Heart left ventricle (tissue), 16 donors: ENCODE data around the gene CIRBP. TPM values are rescaled to one million over a fixed set of nuclear protein-coding genes. Genes with fewer than 3 reads are reported as not detected.

Source experiments
- ATAC-seq, 4 donors: fragments of 200-7000 bp; cut with Tn5 transposase; one replicate each; pipeline ENCODE4 v1.9.1; 2020 to 2022; ENCODE audit warnings: moderate library complexity in 4 of 4, mild to moderate bottlenecking in 3 of 4, moderate number of reproducible peaks in 1 of 4
- DNase-seq, 5 donors: peaks; one replicate each; pipeline ENCODE4 v3.0.0-alpha.2; 2020
- H3K27ac ChIP-seq, 12 donors: fragments of 200-600 bp; sonication (generic) in 4 of 12; one replicate each; pipeline versions ENCODE4 v1.5.0 to v1.8.0; 2016 to 2022; ENCODE audit warnings: mild to moderate bottlenecking in 2 of 12
- H3K27me3 ChIP-seq, 9 donors: fragments of 200-600 bp; sonication (generic) in 2 of 9; one replicate each; pipeline versions ENCODE4 v1.5.1 to v1.8.0; 2016 to 2022; ENCODE audit warnings: mild to moderate bottlenecking in 3 of 9
- H3K36me3 ChIP-seq, 9 donors: fragments of 200-600 bp; sonication (generic) in 2 of 9; one replicate each; pipeline versions ENCODE4 v1.5.0 to v1.8.0; 2018 to 2022; ENCODE audit warnings: mild to moderate bottlenecking in 2 of 9
- H3K4me1 ChIP-seq, 12 donors: fragments of 200-600 bp; sonication (generic) in 4 of 12; one replicate each; pipeline versions ENCODE4 v1.5.0 to v1.8.0; 2016 to 2022; ENCODE audit warnings: mild to moderate bottlenecking in 3 of 12
- H3K4me3 ChIP-seq, 12 donors: fragments of 200-600 bp; sonication (generic) in 4 of 12; one replicate each; pipeline versions ENCODE4 v1.5.0 to v1.8.0; 2017 to 2022; ENCODE audit warnings: mild to moderate bottlenecking in 9 of 12, moderate library complexity in 4 of 12
- H3K9me3 ChIP-seq, 12 donors: fragments of 200-600 bp; sonication (generic) in 4 of 12; one replicate each; pipeline versions ENCODE4 v1.5.0 to v1.8.0; 2016 to 2022; ENCODE audit warnings: mild to moderate bottlenecking in 1 of 12
- CTCF ChIP-seq, 12 donors: fragments of 200-600 bp; sonication (generic) in 4 of 12; IDR thresholded peaks; one replicate each; pipeline versions ENCODE4 v1.5.0 to v1.8.0; 2018 to 2022; ENCODE audit warnings: antibody characterized with exemption in 12 of 12, mild to moderate bottlenecking in 5 of 12
- POLR2A ChIP-seq, 2 donors: fragments of 450-650 bp; IDR thresholded peaks; one replicate each; pipeline ENCODE4 v1.6.1; 2017; ENCODE audit warnings: antibody characterized with exemption in 2 of 2, mild to moderate bottlenecking in 2 of 2, moderate library complexity in 2 of 2
- WGBS, 4 donors: extraction: QIAGEN DNeasy Blood & Tissue Kit in 2 of 4; methylation state at CpG; one replicate each; pipeline versions ENCODE4 v1.1.5 to v1.1.7; 2013 to 2018; 5-methylcytosine and 5-hydroxymethylcytosine counted together
- intact Hi-C, 10 donors: fragments of 100-400 bp; cut with DNase I; formaldehyde crosslinking; loops; one replicate each; pipeline versions ENCODE4 v1.11.1 to v1.14.2; 2022
- polyA plus RNA-seq, 2 donors: library from polyadenylated mRNA; stranded (reverse); fragments of 200-250 nt; gene quantifications; one replicate each; pipeline ENCODE4 v1.2.3, GENCODE V29; 2013
- total RNA-seq, 9 donors: library from RNA; depleted of rRNA in 2 of 9; stranded (reverse); fragments of >200 nt in 2 of 9; fragmentation: NEBNext Ultra II Directional in 3 of 9; extraction: Animal tissue kit (Norgen Biotek cat#: 25700) in 3 of 9; gene quantifications; one replicate each; pipeline versions ENCODE4 v1.1.0 to v1.2.4, GENCODE V29; 2016 to 2023
- donor health status: ischemic (EF 13 %, LVEDD 7.1; RV severe dilation, severe dysfunction).
- donor health status: healthy with polysubstance abuse.
- donor health status: DM: no; HTN: yes; CAD: no.
- donor health status: DM: no; HTN: no; CAD: no.
- donor health status: ischemic (EF 25% LVEDD 6.9; RV normal size, moderate dysfunction).
- donor health status: ischemic (EF 25% LVEDD 5.7; RV mildly dilated, moderate dysfunction).
- donor health status: healthy.
- donor health status: DM: yes; HTN: yes; CAD: no.
- donor health status: ischemic (EF 35%, LVEDD 5.7; RV mildly dilated, moderate dysfunction).
- donor health status: nonischemic (EF 11% LVEDD 7.7; RV severe dilation, severe dysfunction).
- donor health status: DM: yes; HTN: yes; CAD: no.
- donor health status: PGD.
- donor health status: ischemic (EF 29% LVEDD 5.4; RV normal size, mild dysfunction).
- donor health status: nonischemic (EF 23%, LVEDD 6.1; RV moderate dilation, normal function).

The CIRBP gene
- total and polyA plus RNA-seq, 11 donors: 149 to 425 (median 269) TPM

DNA sequence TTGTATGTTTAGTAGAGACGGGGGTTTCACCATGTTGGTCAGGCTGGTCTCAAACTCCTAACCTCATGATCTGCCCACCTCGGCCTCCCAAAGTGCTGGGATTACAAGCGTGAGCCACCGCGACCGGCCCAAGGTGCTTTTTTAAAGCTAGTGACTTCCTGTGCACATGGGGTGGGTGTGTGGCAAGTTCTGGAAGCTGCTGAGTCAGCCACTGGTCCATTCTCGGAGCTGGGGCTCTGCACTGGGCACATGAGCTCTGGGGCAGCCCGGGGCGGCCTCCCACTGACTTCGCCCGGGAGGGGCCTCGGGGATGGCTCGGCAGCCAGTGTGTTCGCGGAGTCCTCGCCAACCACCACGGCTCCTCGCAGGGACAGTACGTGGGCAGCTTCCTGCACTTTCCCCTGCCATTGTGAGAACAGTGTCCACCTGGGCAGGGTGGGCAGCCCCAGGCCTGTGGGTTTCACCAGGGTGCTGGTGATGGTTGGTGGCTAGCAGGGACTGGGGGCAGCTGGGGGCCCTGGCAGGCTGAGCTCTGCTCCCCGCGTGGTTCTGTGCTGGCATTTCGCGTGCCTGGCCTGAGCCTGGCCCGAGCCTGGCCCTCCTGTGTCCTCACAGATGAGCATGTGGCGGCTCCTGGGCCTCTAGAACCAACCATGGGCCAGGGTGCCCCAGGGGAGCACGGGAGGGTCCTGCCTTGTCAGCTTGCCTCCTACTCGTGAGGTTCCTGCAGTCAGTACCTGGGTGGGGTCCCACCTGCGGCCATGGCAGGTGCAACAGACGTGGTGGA, 43.5 kb upstream of the CIRBP start:
- Histone ChIP-seq H3K4me1 (peaks cover 0 to 29% (median 17%) of the 10 kb centered on the region in 12 donors), H3K9me3 (no peaks in the 10 kb centered on the region), H3K4me3 (no peak overlapping the region), H3K27me3 (no peaks in the 10 kb centered on the region), H3K36me3 (peaks cover 0 to 77% (median 67%) of the 10 kb centered on the region in 9 donors), H3K27ac (no peak overlapping the region)
- TF ChIP-seq POLR2A (IDR thresholded peaks at IDR 0.05) (no peak), CTCF (IDR thresholded peaks at IDR 0.05) (no peak)
- ATAC-seq (no peak), DNase-seq (no peak)
- WGBS, 4 donors: 88 to 90% (median 89%) methylated on average over 17 to 29 of the region's 29 CpGs
- intact Hi-C loops: no loop called here

- Histone ChIP-seq H3K36me3 (peaks cover 0 to 71% (median 61%) of the 10 kb centered on the region in 9 donors), H3K4me3 (no peak overlapping the region), H3K27me3 (no peaks in the 10 kb centered on the region), H3K4me1 (peaks cover 0 to 25% (median 14%) of the 10 kb centered on the region in 12 donors), H3K27ac (no peak overlapping the region), H3K9me3 (no peaks in the 10 kb centered on the region)
- WGBS, 4 donors: 80 to 96% (median 96%) methylated on average over 1 to 11 of the region's 11 CpGs
- TF ChIP-seq POLR2A (IDR thresholded peaks at IDR 0.05) (no peak), CTCF (IDR thresholded peaks at IDR 0.05) (no peak)
- intact Hi-C loops: no loop called here
- DNase-seq (no peak), ATAC-seq (no peak)
These were observed 43.0 kb upstream of the CIRBP start for GRCh38 chr19:1226227-1226518.

GRCh38 chr19:1226522-1227303, 42.4 kb upstream of the CIRBP start:
- 93 to 94% (median 94%) methylated on average over 26 to 50 of the region's 50 CpGs for WGBS, 4 donors
- TF ChIP-seq CTCF (IDR thresholded peaks at IDR 0.05) (no peak), POLR2A (IDR thresholded peaks at IDR 0.05) (no peak)
- no peak for DNase-seq
- Histone ChIP-seq H3K27ac (no peak overlapping the region), H3K36me3 (peaks cover 0 to 67% (median 57%) of the 10 kb centered on the region in 9 donors), H3K4me3 (no peak overlapping the region), H3K4me1 (peaks cover 0 to 20% (median 9%) of the 10 kb centered on the region in 12 donors), H3K27me3 (no peaks in the 10 kb centered on the region), H3K9me3 (no peaks in the 10 kb centered on the region)
- intact Hi-C loops: no loop called here
- no peak for ATAC-seq

GRCh38 chr19:1227304-1228054, 41.7 kb upstream of the CIRBP start:
- Histone ChIP-seq H3K4me3 (no peak overlapping the region), H3K4me1 (peaks cover 0 to 20% (median 5%) of the 10 kb centered on the region in 12 donors), H3K27ac (no peak overlapping the region), H3K27me3 (no peaks in the 10 kb centered on the region), H3K36me3 (peaks cover 0 to 59% (median 50%) of the 10 kb centered on the region in 9 donors), H3K9me3 (no peaks in the 10 kb centered on the region)
- WGBS, 4 donors: 91 to 94% (median 92%) methylated on average over 45 to 56 of the region's 56 CpGs
- DNase-seq (peak in 1 of 5 donors; percentile 21), ATAC-seq (no peak)
- TF ChIP-seq CTCF (IDR thresholded peaks at IDR 0.05) (no peak), POLR2A (IDR thresholded peaks at IDR 0.05) (no peak)
- intact Hi-C loops: no loop called here
